ENCODE results near the gene MS4A18. TPM values are rescaled to one million over a fixed set of nuclear protein-coding genes. Genes with fewer than 3 reads are reported as not detected.

MS4A18 gene
- total and polyA plus RNA-seq, 7 experiments from 2014 or later: not detected

DNA sequence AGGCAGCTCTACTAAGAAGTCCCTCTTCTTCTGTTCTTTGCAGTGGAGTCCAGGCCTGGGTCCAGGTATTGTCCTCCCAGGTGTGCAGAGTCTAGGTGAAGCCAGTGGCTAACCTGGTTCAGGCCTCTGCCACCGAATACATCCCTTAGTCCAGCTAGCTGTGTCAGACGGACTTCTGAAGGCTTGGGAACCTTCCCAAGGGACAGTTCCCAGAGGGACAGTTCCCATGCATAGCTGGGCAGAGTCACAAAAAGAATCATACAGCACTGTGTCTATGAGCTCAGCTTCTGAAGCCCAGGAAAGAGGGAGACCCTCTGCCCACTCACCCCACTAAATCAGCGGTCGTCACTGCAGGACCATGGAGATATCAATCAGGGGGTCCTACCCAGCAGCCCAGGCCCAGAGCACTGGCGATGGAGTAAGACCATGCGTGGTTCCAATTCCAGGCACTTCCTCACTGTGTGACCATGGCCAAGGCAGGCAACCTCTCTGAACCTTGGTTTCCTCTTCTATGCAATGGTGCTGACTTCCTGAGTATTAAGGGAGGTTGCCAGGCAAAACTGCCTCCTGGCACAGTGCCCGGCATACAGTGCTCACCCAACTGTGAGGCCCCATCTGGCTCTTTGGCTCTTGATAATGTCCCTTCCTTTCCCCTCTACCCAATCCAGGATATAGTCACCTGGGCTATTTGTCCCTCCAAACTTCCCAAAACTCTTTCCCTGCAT, 64.0 kb downstream of the MS4A18 start:
- Histone ChIP-seq H3K4me3 (ENCODE audit: low read length) (no peak overlapping the region), H3K27ac (ENCODE audit: low read depth, low read length) (no peak overlapping the region), H3K36me3 (ENCODE audit: control insufficient read depth in 2 of 3, insufficient read depth in 3 of 3, low read length in 3 of 3) (no peaks in the 10 kb centered on the region), H3K9me3 (ENCODE audit: control insufficient read depth in 2 of 3, low read length in 3 of 3) (no peaks in the 10 kb centered on the region), H3K27me3 (ENCODE audit: control insufficient read depth in 2 of 2, insufficient read depth in 2 of 2, low read length in 2 of 2) (no peaks in the 10 kb centered on the region), H3K4me1 (ENCODE audit: control insufficient read depth in 2 of 2, insufficient read depth in 2 of 2, low read length in 2 of 2) (no peaks in the 10 kb centered on the region)
- H3K4me3 Mint-ChIP-seq: no peak overlapping the region
- H3K27me3 Mint-ChIP-seq: no peaks in the 10 kb centered on the region
- CTCF ChIA-PET: no interaction called here
- no peaks in the 10 kb centered on the region for H3K9me3 Mint-ChIP-seq
- intact Hi-C loops (cut with micrococcal nuclease): no loop called here
- POLR2A ChIA-PET: no interaction called here
- DNase-seq: no peak
- peak overlapping the region in 2 of 9 donors; percentile 21 to 46 for H3K27ac Mint-ChIP-seq
- H3K36me3 Mint-ChIP-seq: no peaks in the 10 kb centered on the region
- no peak for ATAC-seq
- no peaks in the 10 kb centered on the region for H3K4me1 Mint-ChIP-seq

- H3K36me3 Mint-ChIP-seq: no peaks in the 10 kb centered on the region
- no peaks in the 10 kb centered on the region for H3K4me1 Mint-ChIP-seq
- no peak overlapping the region for H3K4me3 ChIP-seq (ENCODE audit: low read length)
- intact Hi-C loops (cut with micrococcal nuclease): no loop called here
- H3K27ac Mint-ChIP-seq: no peak overlapping the region
- no peaks in the 10 kb centered on the region for H3K36me3 ChIP-seq (ENCODE audit: control insufficient read depth in 2 of 3, insufficient read depth in 3 of 3, low read length in 3 of 3)
- H3K4me1 ChIP-seq (ENCODE audit: control insufficient read depth in 2 of 2, insufficient read depth in 2 of 2, low read length in 2 of 2): no peaks in the 10 kb centered on the region
- H3K9me3 ChIP-seq (ENCODE audit: control insufficient read depth in 2 of 3, low read length in 3 of 3): no peaks in the 10 kb centered on the region
- no peaks in the 10 kb centered on the region for H3K27me3 Mint-ChIP-seq
- ATAC-seq (no peak), DNase-seq (no peak)
- H3K27me3 ChIP-seq (ENCODE audit: control insufficient read depth in 2 of 2, insufficient read depth in 2 of 2, low read length in 2 of 2): no peaks in the 10 kb centered on the region
- ChIA-PET POLR2A (no interaction called here), CTCF (interaction anchor here (1.3 kb wide), 1 partner anchor 15 kb away, joined by 5 read pairs; no protein-coding TSS in a partner anchor)
- no peak overlapping the region for H3K4me3 Mint-ChIP-seq
- H3K9me3 Mint-ChIP-seq: no peaks in the 10 kb centered on the region
- H3K27ac ChIP-seq (ENCODE audit: low read depth, low read length): no peak overlapping the region
Measured at GRCh38 chr11:60790726-60791125, 66.2 kb downstream of the MS4A18 start.

DNA sequence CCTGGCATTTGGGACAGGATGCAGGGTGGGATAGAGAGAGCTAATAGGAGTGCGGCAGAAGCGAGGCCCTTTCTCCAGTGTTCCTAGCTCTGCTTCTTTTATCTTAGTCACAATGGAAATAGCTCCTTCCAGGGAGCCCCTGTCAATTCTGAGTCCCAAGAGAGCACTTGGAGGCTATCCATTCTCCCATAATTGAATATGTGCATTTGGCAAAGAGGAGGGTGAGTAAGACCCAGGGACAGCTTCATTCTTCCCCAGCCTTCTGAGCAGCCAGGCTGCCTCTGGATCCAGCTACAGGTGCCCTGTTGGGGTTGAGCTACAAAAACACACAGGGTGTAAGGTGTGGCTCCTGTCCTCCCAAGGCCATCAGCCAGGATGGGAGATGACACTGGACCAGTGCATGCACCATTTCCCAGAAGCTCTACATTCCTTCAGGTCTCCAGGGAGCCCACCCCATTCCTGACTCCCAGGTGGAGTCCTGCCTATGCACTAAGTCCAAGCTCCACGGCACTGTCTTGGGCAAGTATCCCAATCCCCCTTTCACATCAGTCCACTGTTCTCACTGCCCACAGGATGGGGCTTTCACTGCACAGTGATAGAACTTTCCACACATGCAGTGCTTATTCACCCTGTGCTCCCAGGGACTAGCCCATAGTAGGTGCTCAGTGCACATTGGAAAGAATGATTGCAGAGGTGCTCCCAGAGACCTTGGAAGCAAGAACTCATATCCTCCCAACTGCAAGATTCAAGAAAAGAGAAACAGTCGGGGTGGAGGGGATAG, 66.8 kb downstream of the MS4A18 start:
- no peaks in the 10 kb centered on the region for H3K9me3 Mint-ChIP-seq
- ChIA-PET CTCF (no interaction called here), POLR2A (interaction anchor here (0.5 kb wide), 1 partner anchor 348 kb away, joined by 4 read pairs; no protein-coding TSS in a partner anchor)
- Histone ChIP-seq H3K9me3 (ENCODE audit: control insufficient read depth in 2 of 3, low read length in 3 of 3) (no peaks in the 10 kb centered on the region), H3K4me3 (ENCODE audit: low read length) (no peak overlapping the region), H3K27ac (ENCODE audit: low read depth, low read length) (no peak overlapping the region), H3K27me3 (ENCODE audit: control insufficient read depth in 2 of 2, insufficient read depth in 2 of 2, low read length in 2 of 2) (no peaks in the 10 kb centered on the region), H3K36me3 (ENCODE audit: control insufficient read depth in 2 of 3, insufficient read depth in 3 of 3, low read length in 3 of 3) (no peaks in the 10 kb centered on the region), H3K4me1 (ENCODE audit: control insufficient read depth in 2 of 2, insufficient read depth in 2 of 2, low read length in 2 of 2) (no peaks in the 10 kb centered on the region)
- H3K27me3 Mint-ChIP-seq: no peaks in the 10 kb centered on the region
- intact Hi-C loops (cut with micrococcal nuclease): no loop called here
- ATAC-seq (no peak), DNase-seq (no peak)
- no peaks in the 10 kb centered on the region for H3K36me3 Mint-ChIP-seq
- H3K27ac Mint-ChIP-seq: no peak overlapping the region
- H3K4me3 Mint-ChIP-seq: no peak overlapping the region
- no peaks in the 10 kb centered on the region for H3K4me1 Mint-ChIP-seq

DNA sequence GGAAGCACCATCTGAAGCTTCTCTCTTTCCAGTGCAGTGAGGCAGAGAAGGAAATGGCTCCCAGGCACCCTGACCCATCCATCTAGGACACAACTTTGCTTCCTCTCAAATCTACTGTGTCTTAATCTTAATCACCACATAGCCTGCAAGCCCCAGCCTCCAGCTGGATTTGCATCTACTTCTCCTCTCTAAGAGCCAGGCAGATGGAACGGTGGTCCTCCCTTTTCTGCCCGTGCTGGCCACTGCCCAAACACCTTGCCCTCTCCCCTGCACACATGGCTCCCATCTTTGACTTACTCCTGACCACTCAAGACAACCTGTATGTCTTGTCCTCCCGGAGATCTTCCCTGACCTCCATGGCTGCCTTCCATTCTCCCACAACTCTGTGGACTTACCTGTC, 68.0 kb downstream of the MS4A18 start:
- Histone ChIP-seq H3K9me3 (ENCODE audit: control insufficient read depth in 2 of 3, low read length in 3 of 3) (no peaks in the 10 kb centered on the region), H3K4me1 (ENCODE audit: control insufficient read depth in 2 of 2, insufficient read depth in 2 of 2, low read length in 2 of 2) (no peaks in the 10 kb centered on the region), H3K36me3 (ENCODE audit: control insufficient read depth in 2 of 3, insufficient read depth in 3 of 3, low read length in 3 of 3) (no peaks in the 10 kb centered on the region), H3K27ac (ENCODE audit: low read depth, low read length) (no peak overlapping the region), H3K4me3 (ENCODE audit: low read length) (no peak overlapping the region), H3K27me3 (ENCODE audit: control insufficient read depth in 2 of 2, insufficient read depth in 2 of 2, low read length in 2 of 2) (no peaks in the 10 kb centered on the region)
- CTCF ChIA-PET: no interaction called here
- intact Hi-C loops (cut with micrococcal nuclease): no loop called here
- POLR2A ChIA-PET: no interaction called here
- no peaks in the 10 kb centered on the region for H3K9me3 Mint-ChIP-seq
- H3K4me3 Mint-ChIP-seq: no peak overlapping the region
- DNase-seq (no peak), ATAC-seq (no peak)
- no peaks in the 10 kb centered on the region for H3K36me3 Mint-ChIP-seq
- H3K4me1 Mint-ChIP-seq: no peaks in the 10 kb centered on the region
- H3K27ac Mint-ChIP-seq: no peak overlapping the region
- no peaks in the 10 kb centered on the region for H3K27me3 Mint-ChIP-seq

Other genes starting within 250 kb of the MS4A18 start
- not detected for gene MS4A12, start 231.9 kb upstream of the MS4A18 start, total RNA-seq
- gene MS4A12, start 231.9 kb upstream of the MS4A18 start, polyA plus RNA-seq: not detected
- gene MS4A13, start 209.3 kb upstream of the MS4A18 start, total RNA-seq: not detected
- not detected for gene MS4A13, start 209.3 kb upstream of the MS4A18 start, polyA plus RNA-seq
- not detected for gene MS4A8, start 25.1 kb upstream of the MS4A18 start, total RNA-seq
- gene MS4A8, start 25.1 kb upstream of the MS4A18 start, polyA plus RNA-seq: not detected
- not detected for gene MS4A15, start 32.1 kb downstream of the MS4A18 start, total RNA-seq
- not detected for gene MS4A15, start 32.1 kb downstream of the MS4A18 start, polyA plus RNA-seq
- gene MS4A10, start 60.6 kb downstream of the MS4A18 start, total RNA-seq: not detected
- gene MS4A10, start 60.6 kb downstream of the MS4A18 start, polyA plus RNA-seq: not detected
- 10 to 100 TPM in 4 of 5 experiments, 1 to 10 TPM in 1; 9.1 to 26.2 (median 11.6) TPM for gene CCDC86, start 117.4 kb downstream of the MS4A18 start, total RNA-seq
- gene CCDC86, start 117.4 kb downstream of the MS4A18 start, polyA plus RNA-seq: 10 to 100 TPM; 12.4 to 21.1 TPM
- 1 to 10 TPM in 2 of 5 experiments, under 1 TPM in 2, not detected in 1; 0.57 to 4.5 (median 0.96) TPM for gene PTGDR2, start 131.2 kb downstream of the MS4A18 start, total RNA-seq
- gene PTGDR2, start 131.2 kb downstream of the MS4A18 start, polyA plus RNA-seq: under 1 TPM in 1 of 2 donors, not detected in 1; 0.08 TPM
- gene ZP1, start 142.8 kb downstream of the MS4A18 start, total RNA-seq: not detected
- not detected for gene ZP1, start 142.8 kb downstream of the MS4A18 start, polyA plus RNA-seq
- gene PRPF19, start 181.9 kb downstream of the MS4A18 start, total RNA-seq: 100 to 1,000 TPM in 1 of 5 experiments, 10 to 100 TPM in 4; 72.8 to 139 (median 85.6) TPM
- gene PRPF19, start 181.9 kb downstream of the MS4A18 start, polyA plus RNA-seq: 10 to 100 TPM; 17.9 to 20.0 TPM
- gene TMEM109, start 189.4 kb downstream of the MS4A18 start, total RNA-seq: 10 to 100 TPM; 49.8 to 99.8 (median 56.9) TPM
- 100 to 1,000 TPM; 208 to 287 TPM for gene TMEM109, start 189.4 kb downstream of the MS4A18 start, polyA plus RNA-seq
- gene TMEM132A, start 199.7 kb downstream of the MS4A18 start, total RNA-seq: under 1 TPM in 2 of 5 experiments, not detected in 3; 0.57 to 0.58 TPM
- gene TMEM132A, start 199.7 kb downstream of the MS4A18 start, polyA plus RNA-seq: not detected
- gene SLC15A3, start 227.5 kb downstream of the MS4A18 start, total RNA-seq: 100 to 1,000 TPM in 1 of 5 experiments, 10 to 100 TPM in 3, 1 to 10 TPM in 1; 2.9 to 101 (median 10.8) TPM
- gene SLC15A3, start 227.5 kb downstream of the MS4A18 start, polyA plus RNA-seq: 1 to 10 TPM in 1 of 2 donors, under 1 TPM in 1; 0.85 to 2.6 TPM
- 100 to 1,000 TPM; 361 to 653 (median 430) TPM for gene CD6, start 247.0 kb downstream of the MS4A18 start, total RNA-seq
- gene CD6, start 247.0 kb downstream of the MS4A18 start, polyA plus RNA-seq: 100 to 1,000 TPM; 195 to 303 TPM

Data from naive thymus-derived CD4-positive, alpha-beta T cell (primary cell).